Peyer's patch (tissue), 4 donors: Measurements from ENCODE around the gene DNM3. TPM values are rescaled to one million over a fixed set of nuclear protein-coding genes. Genes with fewer than 3 reads are reported as not detected.

Experiments used
- DNase-seq, 3 donors: peaks; one replicate each; pipeline ENCODE4 v3.0.0-alpha.2; 2017 to 2019
- H3K27ac ChIP-seq, 4 donors: fragments of 200-600 bp; sonication (generic); one replicate each; pipeline ENCODE4 v1.5.1; 2016 to 2019
- H3K27me3 ChIP-seq, 2 donors: fragments of 200-600 bp; sonication (generic); one replicate each; pipeline ENCODE4 v1.5.1; 2019
- H3K36me3 ChIP-seq, 3 donors: fragments of 200-600 bp; sonication (generic); one replicate each; pipeline ENCODE4 v1.5.1; 2016 to 2019
- H3K4me1 ChIP-seq, 4 donors: fragments of 200-600 bp; sonication (generic); one replicate each; pipeline ENCODE4 v1.5.1; 2016 to 2019
- H3K4me3 ChIP-seq, 4 donors: fragments of 200-600 bp; sonication (generic); 1 replicate in 3 of 4; 2 replicates in 1 of 4; pipeline ENCODE4 v1.5.1; 2016 to 2019; ENCODE audit warnings: mild to moderate bottlenecking in 1 of 4
- H3K9me3 ChIP-seq, 4 donors: fragments of 200-600 bp; sonication (generic); one replicate each; pipeline ENCODE4 v1.5.1; 2016 to 2019; ENCODE audit warnings: mild to moderate bottlenecking in 1 of 4
- CTCF ChIP-seq, 6 experiments: fragments of 450-650 bp in 4 of 6; fragments of 200-600 bp in 2 of 6; sonication (generic) in 1 of 6; IDR thresholded peaks; one replicate each; pipeline ENCODE4 v1.5.1; 2017 to 2019; ENCODE audit warnings: antibody characterized with exemption in 6 of 6, mild to moderate bottlenecking in 3 of 6, moderate library complexity in 1 of 6
- POLR2A ChIP-seq, 2 donors: fragments of 450-650 bp; IDR thresholded peaks; one replicate each; pipeline ENCODE4 v1.5.1; 2017; ENCODE audit warnings: antibody characterized with exemption in 2 of 2, mild to moderate bottlenecking in 2 of 2, moderate library complexity in 2 of 2
- total RNA-seq, 4 donors: library from RNA; depleted of rRNA; stranded (reverse); fragments of >200 nt; gene quantifications; one replicate each; pipeline ENCODE4 v1.1.0, GENCODE V29; 2016

The DNM3 gene
- total RNA-seq = 10 to 100 TPM in 1 of 4 donors, 1 to 10 TPM in 3; 1.4 to 11.6 (median 2.0) TPM

- H3K36me3 ChIP-seq = no peaks in the 10 kb centered on the region
- no peak for TF ChIP-seq POLR2A (IDR thresholded peaks at IDR 0.05)
- TF ChIP-seq CTCF (IDR thresholded peaks at IDR 0.05) = no peak
- peaks cover 0 to 11% (median 4%) of the 10 kb centered on the region in 4 donors for H3K4me1 ChIP-seq
- H3K9me3 ChIP-seq = peaks cover 0 to 6% (median 0%) of the 10 kb centered on the region in 4 donors
- peaks cover 0 to 7% of the 10 kb centered on the region in 2 donors for H3K27me3 ChIP-seq
- DNase-seq = peak; percentile 75 to 85 (median 81)
- peak within 1 kb of the TSS; percentile 9 to 63 (median 56) for H3K27ac ChIP-seq
- peak within 1 kb of the TSS; percentile 48 to 76 (median 70) for H3K4me3 ChIP-seq
Measured at GRCh38 chr1:171841050-171841910, at the start of gene DNM3. DNM3 (plus strand) TSS chr1:171841498; CDS start chr1:171841657, 159 bp downstream.

- H3K27me3 ChIP-seq = no peaks in the 10 kb centered on the region
- no peak overlapping the region for H3K27ac ChIP-seq
- no peaks in the 10 kb centered on the region for H3K9me3 ChIP-seq
- no peaks in the 10 kb centered on the region for H3K4me1 ChIP-seq
- H3K4me3 ChIP-seq = no peak overlapping the region
- DNase-seq = no peak
- TF ChIP-seq CTCF (IDR thresholded peaks at IDR 0.05) (no peak), POLR2A (IDR thresholded peaks at IDR 0.05) (no peak)
- peaks cover 0 to 94% (median 6%) of the 10 kb centered on the region in 3 donors for H3K36me3 ChIP-seq
Measured at GRCh38 chr1:171792656-171793369, 48.5 kb upstream of the DNM3 start.

- peaks cover 0 to 86% (median 6%) of the 10 kb centered on the region in 3 donors for H3K36me3 ChIP-seq
- H3K27ac ChIP-seq = no peak overlapping the region
- no peak overlapping the region for H3K4me3 ChIP-seq
- no peaks in the 10 kb centered on the region for H3K4me1 ChIP-seq
- H3K27me3 ChIP-seq = no peaks in the 10 kb centered on the region
- DNase-seq = no peak
- no peaks in the 10 kb centered on the region for H3K9me3 ChIP-seq
- TF ChIP-seq CTCF (IDR thresholded peaks at IDR 0.05) (no peak), POLR2A (IDR thresholded peaks at IDR 0.05) (no peak)
Measured at GRCh38 chr1:171793636-171794035, 47.7 kb upstream of the DNM3 start.

GRCh38 chr1:171794085-171794484 is 47.2 kb upstream of the DNM3 start:
- no peaks in the 10 kb centered on the region for H3K27me3 ChIP-seq
- TF ChIP-seq CTCF (IDR thresholded peaks at IDR 0.05) (no peak), POLR2A (IDR thresholded peaks at IDR 0.05) (no peak)
- H3K9me3 ChIP-seq = no peaks in the 10 kb centered on the region
- H3K4me1 ChIP-seq = no peaks in the 10 kb centered on the region
- peaks cover 0 to 82% (median 6%) of the 10 kb centered on the region in 3 donors for H3K36me3 ChIP-seq
- DNase-seq = no peak
- H3K4me3 ChIP-seq = no peak overlapping the region
- no peak overlapping the region for H3K27ac ChIP-seq

GRCh38 chr1:171796592-171796991 is 44.7 kb upstream of the DNM3 start:
- no peak for DNase-seq
- no peaks in the 10 kb centered on the region for H3K27me3 ChIP-seq
- TF ChIP-seq POLR2A (IDR thresholded peaks at IDR 0.05) = no peak
- TF ChIP-seq CTCF (IDR thresholded peaks at IDR 0.05) = no peak
- no peaks in the 10 kb centered on the region for H3K9me3 ChIP-seq
- no peak overlapping the region for H3K4me3 ChIP-seq
- H3K27ac ChIP-seq = no peak overlapping the region
- peaks cover 0 to 4% (median 0%) of the 10 kb centered on the region in 4 donors for H3K4me1 ChIP-seq
- H3K36me3 ChIP-seq = peaks cover 0 to 60% (median 6%) of the 10 kb centered on the region in 3 donors
